ENCODE results near the gene KIF5A. TPM values are rescaled to one million over a fixed set of nuclear protein-coding genes. Genes with fewer than 3 reads are reported as not detected.
A peak's percentile ranks its signal among the peaks of the same experiment; 100 is the strongest.

Gene KIF5A
- total RNA-seq, 2 experiments from 2014 or later = 0.64 to 0.89 TPM

DNA sequence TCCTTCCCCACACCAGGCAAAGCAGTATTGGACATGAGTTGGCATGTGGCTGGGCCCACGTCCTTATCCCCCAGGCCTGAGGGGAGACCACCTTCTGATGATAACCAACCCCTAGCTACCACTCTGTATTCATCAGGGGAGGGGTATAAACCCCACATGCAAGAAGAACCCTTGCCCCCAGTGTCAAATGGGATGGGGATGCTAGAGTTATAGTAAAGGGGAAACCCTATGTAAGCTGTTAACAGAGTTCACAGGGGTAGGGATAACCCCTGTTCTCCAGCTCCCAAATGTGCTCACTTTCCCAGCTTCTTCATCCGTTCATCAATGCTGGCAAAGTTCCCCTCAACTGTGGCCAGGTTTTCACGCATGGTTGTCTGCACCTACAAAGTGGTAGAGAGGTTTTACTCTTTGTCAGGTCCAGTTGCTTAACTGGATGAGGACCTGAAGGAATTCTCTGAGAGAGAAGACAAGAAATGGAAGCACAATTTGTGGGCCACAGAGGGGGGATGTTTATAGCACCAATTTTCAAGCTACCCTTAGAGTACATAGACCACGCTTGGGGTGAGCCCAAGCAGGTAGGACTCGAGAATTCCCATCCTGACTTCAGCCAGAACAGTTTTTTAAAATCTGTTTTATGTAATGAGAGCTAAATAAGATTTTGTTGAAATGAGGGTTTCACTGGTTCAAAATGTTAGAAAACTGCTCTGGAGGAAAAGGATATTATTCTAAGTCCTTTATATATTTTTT, 19.3 kb upstream of the KIF5A start:
- DNase-seq = no peak
- POLR2A ChIA-PET = no interaction called here
- CTCF ChIA-PET = interaction anchor here (0.5 to 8.9 kb wide), 5 partner anchors 7 to 72 kb away, joined by 3 to 70 read pairs (median 3); partner anchors contain the start of genes DCTN2 and GLI1
- Mint-ChIP-seq H3K36me3 (ENCODE audit: low read depth) (peaks cover 48% of the 10 kb centered on the region), H3K9me3 (no peaks in the 10 kb centered on the region), H3K4me1 (peaks cover 5% of the 10 kb centered on the region), H3K4me3 (no peak overlapping the region), H3K27ac (no peak overlapping the region), H3K27me3 (no peaks in the 10 kb centered on the region)

DNA sequence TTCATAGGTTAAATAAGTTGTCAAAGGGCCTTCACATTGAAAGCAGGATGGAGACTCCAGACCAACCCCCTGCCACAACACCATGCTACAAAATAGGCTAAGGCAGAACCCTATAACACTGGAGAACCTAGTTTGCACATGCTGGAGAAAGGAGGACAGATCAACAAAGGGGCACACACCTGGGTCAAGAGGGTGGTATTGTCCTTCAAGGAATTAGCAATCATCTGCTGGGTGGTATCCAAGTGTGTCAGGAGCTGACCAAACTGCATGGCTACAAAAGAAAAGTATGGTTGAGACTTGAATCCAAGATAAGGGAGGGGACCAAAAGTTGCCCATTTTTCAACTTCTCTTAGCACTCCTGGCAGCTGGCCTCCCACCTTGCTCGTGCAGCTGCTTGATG, 18.0 kb upstream of the KIF5A start:
- Mint-ChIP-seq H3K4me3 (no peak overlapping the region), H3K4me1 (peaks cover 1% of the 10 kb centered on the region), H3K36me3 (ENCODE audit: low read depth) (peaks cover 48% of the 10 kb centered on the region), H3K27ac (no peak overlapping the region), H3K27me3 (no peaks in the 10 kb centered on the region), H3K9me3 (no peaks in the 10 kb centered on the region)
- DNase-seq = no peak
- CTCF ChIA-PET = interaction anchor here (0.9 to 1.5 kb wide), 4 partner anchors 14 to 84 kb away, joined by 3 to 4 read pairs (median 4); partner anchors contain the start of gene GLI1
- POLR2A ChIA-PET = no interaction called here

DNA sequence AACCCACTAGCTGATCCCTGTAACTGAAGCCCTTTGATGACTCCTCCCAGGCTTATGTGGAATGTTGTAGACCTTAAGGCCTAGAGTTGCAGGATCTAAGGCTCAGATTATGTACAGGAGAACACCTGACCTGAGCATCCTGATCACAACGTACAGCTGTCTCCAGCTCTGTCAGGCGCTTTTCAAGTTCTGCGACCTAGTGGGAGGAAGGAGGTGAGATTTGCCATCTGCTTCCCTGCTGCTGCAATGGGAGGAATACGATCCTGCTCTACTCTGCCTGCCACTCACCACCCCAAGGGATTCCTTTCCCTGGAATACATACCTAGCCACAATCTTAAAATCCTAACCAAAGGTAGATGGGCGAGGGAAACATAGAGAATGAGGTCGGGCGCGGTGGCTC, 16.7 kb upstream of the KIF5A start:
- no peak overlapping the region for H3K4me3 Mint-ChIP-seq
- H3K36me3 Mint-ChIP-seq (ENCODE audit: low read depth) = peaks cover 48% of the 10 kb centered on the region
- no peaks in the 10 kb centered on the region for H3K9me3 Mint-ChIP-seq
- ChIA-PET POLR2A (no interaction called here), CTCF (interaction anchor here (0.8 to 8.3 kb wide), 6 partner anchors 6 to 208 kb away, joined by 3 to 70 read pairs (median 3); partner anchors contain the start of genes GLI1 and MBD6)
- H3K4me1 Mint-ChIP-seq = no peaks in the 10 kb centered on the region
- no peaks in the 10 kb centered on the region for H3K27me3 Mint-ChIP-seq
- H3K27ac Mint-ChIP-seq = no peak overlapping the region
- no peak for DNase-seq

DNA sequence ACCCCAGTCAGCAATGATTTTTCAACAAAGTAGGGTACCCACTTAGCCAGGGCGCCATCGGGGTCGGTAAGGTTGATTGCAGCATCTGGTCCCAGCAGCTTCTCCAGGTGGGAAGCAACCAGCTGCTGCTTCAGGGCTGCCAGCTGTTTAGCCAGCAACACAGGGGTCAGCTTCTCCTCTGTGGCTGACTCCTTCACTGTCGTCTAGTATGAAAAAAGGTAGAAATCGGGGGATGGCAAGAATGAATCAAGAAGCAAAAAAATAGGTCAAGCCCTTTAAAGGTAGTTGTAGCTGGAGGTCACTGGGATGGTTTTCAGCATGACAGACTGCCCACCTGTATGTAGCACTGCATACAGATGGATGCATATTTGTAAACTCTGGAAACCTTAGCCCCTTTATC, 15.6 kb upstream of the KIF5A start:
- CTCF ChIA-PET = interaction anchor here (0.9 to 8.3 kb wide), 4 partner anchors 7 to 76 kb away, joined by 3 to 70 read pairs (median 4); partner anchors contain the start of gene MBD6
- H3K27ac Mint-ChIP-seq = no peak overlapping the region
- POLR2A ChIA-PET = no interaction called here

DNA sequence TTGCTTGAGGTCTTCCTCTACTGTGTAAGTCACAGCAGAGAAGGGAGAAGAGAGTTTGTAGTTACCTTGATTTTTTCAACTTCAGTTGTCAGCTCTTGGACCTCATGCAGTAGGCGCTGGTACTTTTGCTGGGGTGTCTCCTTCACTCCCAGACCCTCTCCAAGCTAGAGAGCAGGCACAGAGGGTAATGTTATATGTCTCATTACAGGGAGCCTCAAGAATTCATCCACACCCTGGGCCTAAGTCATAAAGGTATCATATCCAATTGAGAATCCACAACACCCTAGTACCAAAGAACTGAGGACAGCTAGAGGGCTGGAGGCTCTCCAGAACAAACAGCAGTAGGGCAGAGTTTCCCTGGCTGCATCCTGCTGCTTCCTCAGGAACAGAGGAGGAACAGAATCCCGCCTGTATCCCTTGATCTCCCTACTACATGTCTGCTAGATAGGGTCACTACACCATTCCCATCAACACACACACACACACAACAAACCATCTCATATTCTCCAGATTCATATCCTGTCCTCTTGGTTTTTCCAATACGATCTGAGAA, 14.8 kb upstream of the KIF5A start:
- Mint-ChIP-seq H3K27me3 (no peaks in the 10 kb centered on the region), H3K4me3 (no peak overlapping the region), H3K4me1 (peaks cover 4% of the 10 kb centered on the region), H3K36me3 (ENCODE audit: low read depth) (peaks cover 39% of the 10 kb centered on the region), H3K27ac (no peak overlapping the region), H3K9me3 (no peaks in the 10 kb centered on the region)
- DNase-seq = no peak
- ChIA-PET CTCF (interaction anchor here (0.9 to 8.3 kb wide), 3 partner anchors 8 to 77 kb away, joined by 3 to 70 read pairs (median 6); partner anchors contain the start of gene MBD6), POLR2A (no interaction called here)

More for the DNA sequence above, 15.6 kb upstream of the KIF5A start:
- peaks cover 4% of the 10 kb centered on the region for H3K4me1 Mint-ChIP-seq
- H3K36me3 Mint-ChIP-seq (ENCODE audit: low read depth) = peaks cover 45% of the 10 kb centered on the region
- H3K9me3 Mint-ChIP-seq = no peaks in the 10 kb centered on the region
- H3K27me3 Mint-ChIP-seq = no peaks in the 10 kb centered on the region
- H3K4me3 Mint-ChIP-seq = no peak overlapping the region
- DNase-seq = no peak

DNA sequence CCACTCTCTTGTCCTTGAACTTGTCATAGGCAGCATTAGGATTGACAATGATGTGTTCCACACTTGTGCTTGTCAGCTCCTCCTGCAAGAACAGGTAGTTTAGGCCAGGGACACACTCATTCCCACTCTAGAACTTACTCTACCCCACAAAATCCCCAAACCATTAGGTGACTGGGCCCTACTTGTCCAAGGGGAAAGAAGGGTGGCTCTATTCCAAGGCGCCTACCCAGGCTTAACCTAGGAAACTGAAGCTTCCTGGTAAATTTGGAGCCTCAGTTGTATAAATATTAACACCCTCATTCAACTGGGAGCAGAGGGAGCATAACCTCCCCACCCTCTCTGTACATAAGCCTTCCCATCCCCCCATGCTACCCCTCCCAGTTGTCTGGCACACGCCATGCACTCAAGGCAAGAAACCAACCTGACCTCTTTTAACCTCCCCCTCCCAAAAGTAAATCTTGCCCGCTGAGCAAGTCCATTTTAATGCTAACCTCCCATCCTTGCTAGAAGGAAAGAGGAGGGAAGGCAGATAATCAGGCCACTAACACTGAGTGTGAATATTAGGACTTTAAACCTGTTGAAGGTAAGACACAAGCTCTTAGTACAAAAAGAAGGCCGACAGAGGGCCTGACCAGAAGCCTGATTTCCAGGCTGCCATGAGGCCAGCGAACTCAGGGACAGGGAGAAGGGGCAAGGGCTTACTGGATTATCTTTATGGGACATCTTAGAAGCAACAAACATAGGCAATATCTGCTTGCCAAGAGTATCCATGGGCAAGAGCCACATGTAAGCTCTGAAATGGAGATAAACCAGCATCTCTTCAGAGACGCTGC, 13.9 kb upstream of the KIF5A start:
- Mint-ChIP-seq H3K27ac (peak overlapping the region; percentile 10), H3K4me3 (no peak overlapping the region), H3K4me1 (peaks cover 4% of the 10 kb centered on the region), H3K27me3 (no peaks in the 10 kb centered on the region), H3K9me3 (no peaks in the 10 kb centered on the region), H3K36me3 (ENCODE audit: low read depth) (peaks cover 37% of the 10 kb centered on the region)
- ChIA-PET POLR2A (interaction anchor here (0.5 to 0.8 kb wide), 2 partner anchors 11 to 783 kb away, joined by 3 to 4 read pairs; no protein-coding TSS in a partner anchor), CTCF (interaction anchor here (0.6 to 8.3 kb wide), 4 partner anchors 9 to 1130 kb away, joined by 3 to 70 read pairs (median 5); partner anchors contain the start of gene MBD6)
- DNase-seq = no peak

DNA sequence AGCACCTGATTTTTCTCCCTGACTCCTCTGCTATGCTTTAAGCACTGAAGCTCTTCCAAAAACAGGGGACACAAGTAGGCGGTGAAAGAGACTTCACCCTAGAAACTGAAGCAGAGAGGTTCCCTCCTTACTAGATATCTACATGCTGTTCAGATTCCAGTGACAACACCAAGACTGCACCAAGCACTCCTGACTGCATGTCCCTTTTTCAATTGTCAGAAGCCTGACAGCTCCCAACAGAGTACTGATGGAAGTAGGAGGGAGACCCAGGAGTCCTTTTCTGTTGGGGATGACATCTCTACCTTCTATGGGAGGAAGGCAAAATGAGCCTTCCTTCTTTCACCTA, 13.3 kb upstream of the KIF5A start:
- H3K9me3 Mint-ChIP-seq = no peaks in the 10 kb centered on the region
- ChIA-PET CTCF (interaction anchor here (0.6 to 8.3 kb wide), 4 partner anchors 10 to 1130 kb away, joined by 3 to 70 read pairs (median 5); partner anchors contain the start of gene MBD6), POLR2A (interaction anchor here (0.5 kb wide), 1 partner anchor 783 kb away, joined by 4 read pairs; no protein-coding TSS in a partner anchor)
- H3K36me3 Mint-ChIP-seq (ENCODE audit: low read depth) = peaks cover 38% of the 10 kb centered on the region
- H3K4me1 Mint-ChIP-seq = peaks cover 4% of the 10 kb centered on the region
- DNase-seq = no peak
- peak overlapping the region; percentile 10 for H3K27ac Mint-ChIP-seq
- H3K4me3 Mint-ChIP-seq = no peak overlapping the region
- H3K27me3 Mint-ChIP-seq = no peaks in the 10 kb centered on the region

DNA sequence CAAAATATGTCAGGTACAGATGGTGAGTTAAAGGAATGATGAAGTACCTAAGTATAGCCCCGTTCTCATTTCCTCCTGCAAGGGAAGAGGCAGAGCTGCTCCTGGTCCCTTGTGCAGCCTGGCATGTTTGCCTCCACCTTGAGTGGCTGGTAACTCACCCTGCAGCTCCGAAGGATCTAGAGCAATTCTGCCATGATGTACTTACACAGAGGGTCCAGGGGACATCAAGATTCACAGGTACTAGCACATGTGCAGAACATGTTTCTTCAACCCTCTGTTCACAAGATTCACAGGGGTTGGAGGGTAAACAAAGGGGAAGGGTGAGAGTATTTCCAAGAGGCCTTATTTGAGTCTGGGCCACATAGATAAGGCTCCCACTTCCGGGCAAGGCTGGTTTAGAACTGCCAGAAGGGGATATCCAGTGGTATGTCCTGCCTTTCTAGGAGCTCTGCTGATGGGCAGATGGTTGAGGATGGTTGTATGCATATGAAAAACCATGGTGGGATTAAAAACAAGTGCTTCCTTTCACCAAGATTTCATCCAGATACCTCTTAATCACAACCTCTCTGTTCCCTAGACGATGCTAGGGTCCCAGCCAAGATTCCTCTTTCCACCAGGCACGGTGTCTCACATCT, 10.6 kb upstream of the KIF5A start:
- CTCF ChIA-PET = interaction anchor here (8.3 kb wide), 1 partner anchor 12 kb away, joined by 70 read pairs; the partner anchor contains the start of gene MBD6
- POLR2A ChIA-PET = no interaction called here
- Mint-ChIP-seq H3K4me1 (peaks cover 13% of the 10 kb centered on the region), H3K9me3 (no peaks in the 10 kb centered on the region), H3K36me3 (ENCODE audit: low read depth) (peaks cover 27% of the 10 kb centered on the region), H3K27ac (peak overlapping the region; percentile 63), H3K27me3 (no peaks in the 10 kb centered on the region), H3K4me3 (no peak overlapping the region)
- DNase-seq = no peak

DNA sequence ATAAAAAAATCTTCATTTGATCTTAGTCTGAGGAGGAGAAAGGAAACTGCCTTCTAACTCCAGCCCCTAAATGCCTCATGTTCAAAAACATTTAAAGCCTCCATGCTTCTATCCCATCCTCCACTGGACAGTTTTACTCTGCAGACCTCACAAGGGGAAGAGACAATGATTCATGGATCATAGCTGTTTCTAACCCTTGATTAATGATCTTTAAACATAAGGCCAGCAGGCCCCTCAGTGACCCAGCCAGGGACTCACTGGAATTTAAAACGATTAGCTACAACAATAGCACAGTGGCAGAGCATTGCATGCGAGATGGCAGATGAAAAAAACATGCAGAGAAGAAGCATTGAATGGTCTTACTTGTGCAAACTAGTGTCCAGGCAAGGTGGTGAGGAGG, 8.8 kb upstream of the KIF5A start:
- no peak for DNase-seq
- CTCF ChIA-PET = interaction anchor here (8.3 kb wide), 1 partner anchor 14 kb away, joined by 70 read pairs; the partner anchor contains the start of gene MBD6
- POLR2A ChIA-PET = no interaction called here
- Mint-ChIP-seq H3K9me3 (no peaks in the 10 kb centered on the region), H3K27ac (no peak overlapping the region), H3K27me3 (no peaks in the 10 kb centered on the region), H3K4me3 (no peak overlapping the region), H3K4me1 (peaks cover 28% of the 10 kb centered on the region), H3K36me3 (ENCODE audit: low read depth) (peaks cover 27% of the 10 kb centered on the region)

DNA sequence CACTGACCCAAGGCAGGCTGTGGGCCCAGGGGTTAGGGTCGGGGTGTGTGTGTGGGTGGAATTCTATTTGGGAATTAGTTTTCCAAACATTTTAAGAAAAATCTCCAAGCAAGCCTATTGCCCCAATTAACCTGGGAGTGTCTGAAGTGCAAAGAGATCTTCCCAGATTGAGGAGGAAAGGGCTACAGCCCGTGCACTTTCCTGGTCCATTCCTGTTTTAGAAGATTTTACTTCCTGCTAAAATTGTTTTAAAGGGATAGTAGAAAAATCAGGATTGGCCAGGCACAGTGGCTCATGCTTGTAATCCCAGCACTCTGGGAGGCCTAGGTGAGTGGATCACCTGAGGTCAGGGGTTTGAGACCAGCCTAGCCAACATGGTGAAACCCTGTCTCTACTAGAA, 8.1 kb upstream of the KIF5A start:
- Mint-ChIP-seq H3K36me3 (ENCODE audit: low read depth) (peaks cover 27% of the 10 kb centered on the region), H3K4me1 (peaks cover 33% of the 10 kb centered on the region), H3K27me3 (no peaks in the 10 kb centered on the region), H3K9me3 (no peaks in the 10 kb centered on the region), H3K27ac (no peak overlapping the region), H3K4me3 (no peak overlapping the region)
- no peak for DNase-seq
- CTCF ChIA-PET = interaction anchor here (8.3 kb wide), 1 partner anchor 15 kb away, joined by 70 read pairs; the partner anchor contains the start of gene MBD6
- POLR2A ChIA-PET = no interaction called here

DNA sequence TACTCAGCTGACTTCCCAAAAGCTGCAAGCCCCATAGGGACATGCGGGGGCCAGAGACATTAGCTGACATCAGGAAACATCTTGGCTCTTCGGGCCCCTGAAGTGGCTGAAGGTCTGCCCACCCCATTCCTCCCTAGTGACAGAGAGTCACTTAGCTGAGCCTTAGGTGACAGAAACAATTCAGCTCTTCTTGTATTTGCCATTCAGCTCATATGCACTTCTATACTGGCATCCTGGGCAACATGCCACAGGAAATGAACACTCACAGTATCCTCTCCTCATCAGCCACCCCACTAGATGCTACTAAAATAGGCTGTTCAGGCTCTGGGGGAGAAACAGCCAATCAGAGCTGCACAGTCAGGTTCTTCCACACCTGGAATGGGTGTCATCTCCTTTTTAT, 6.3 kb upstream of the KIF5A start:
- peaks cover 16% of the 10 kb centered on the region for H3K36me3 Mint-ChIP-seq (ENCODE audit: low read depth)
- no peak for DNase-seq
- CTCF ChIA-PET = interaction anchor here (0.5 to 1.1 kb wide), 4 partner anchors 13 to 31 kb away, joined by 3 to 6 read pairs (median 4); no protein-coding TSS in a partner anchor
- POLR2A ChIA-PET = no interaction called here
- no peak overlapping the region for H3K27ac Mint-ChIP-seq
- no peak overlapping the region for H3K4me3 Mint-ChIP-seq
- peaks cover 2% of the 10 kb centered on the region for H3K27me3 Mint-ChIP-seq
- H3K4me1 Mint-ChIP-seq = peaks cover 40% of the 10 kb centered on the region
- H3K9me3 Mint-ChIP-seq = no peaks in the 10 kb centered on the region

Measured in activated CD4-positive, alpha-beta T cell treated with anti-CD3 and anti-CD28 coated beads, Interleukin-2, amount 10 ng/mL, durations not matched to agents 7 days and 5 days (primary cell).